HEK293 (cell line): Measurements from ENCODE around the gene GMIP.

Experiments used
- CTCF ChIA-PET: fragments of 350-600 bp; formaldehyde crosslinking; extraction: SDS; loops from one replicate; lab custom pipeline; 2021; ENCODE audit warnings: antibody characterized with exemption; lab: Yijun Ruan, JAX
- POLR2A ChIA-PET: fragments of 300-600 bp; formaldehyde crosslinking; extraction: SDS; loops from one replicate; lab custom pipeline; 2020; ENCODE audit warnings: antibody characterized with exemption, inconsistent platforms; lab: Yijun Ruan, JAX
- H3K27ac ChIP-seq: fragments of 200-500 bp; sonication (Bioruptor generic); 2 replicates; pipeline ENCODE4 v1.5.1; 2014; ENCODE audit warnings: low read depth, low read length, control low read depth, inconsistent platforms; ENCODE audit errors: extremely low read depth
- H3K36me3 ChIP-seq, 2 experiments: fragments of 200-500 bp in 1 of 2; sonication (Bioruptor generic) in 1 of 2; 1 replicate in 1 of 2; 2 replicates in 1 of 2; pipeline ENCODE4 v1.5.1; 2014 to 2017; ENCODE audit warnings: inconsistent platforms in 2 of 2, low read length in 2 of 2; ENCODE audit not compliant: control insufficient read depth in 2 of 2, insufficient read depth in 1 of 2
- H3K4me1 ChIP-seq: fragments of 200-500 bp; sonication (Bioruptor generic); 2 replicates; pipeline ENCODE4 v1.5.1; 2014; ENCODE audit warnings: mild to moderate bottlenecking, low read length, inconsistent platforms; ENCODE audit not compliant: control insufficient read depth, insufficient read depth
- H3K4me3 ChIP-seq: 2 replicates; pipeline ENCODE4 v1.5.1; 2011; ENCODE audit warnings: low read depth, mild to moderate bottlenecking, control low read depth, low read length, moderate library complexity
- H3K9me3 ChIP-seq: fragments of 200-500 bp; sonication (Bioruptor generic); 2 replicates; pipeline ENCODE4 v1.5.1; 2014; ENCODE audit warnings: low read depth, low read length, inconsistent platforms; ENCODE audit not compliant: control insufficient read depth, insufficient read depth
- HOXA7 ChIP-seq: sonication (generic); formaldehyde crosslinking; IDR thresholded peaks from 2 replicates; pipeline ENCODE4 v1.8.1; 2022; ENCODE audit warnings: missing genetic modification reagents, borderline replicate concordance
- HOXC10 ChIP-seq: sonication (generic); formaldehyde crosslinking; IDR thresholded peaks from 2 replicates; pipeline ENCODE4 v1.8.1; 2023; ENCODE audit warnings: mild to moderate bottlenecking, missing genetic modification reagents
- SCRT2 ChIP-seq: fragments of 450-650 bp; formaldehyde crosslinking; IDR thresholded peaks from 2 replicates; pipeline ENCODE4 v1.5.1; 2016; ENCODE audit warnings: missing biosample characterization, missing genetic modification characterization
- SP2 ChIP-seq: fragments of 450-650 bp; formaldehyde crosslinking; IDR thresholded peaks from 2 replicates; pipeline ENCODE4 v1.5.1; 2016; ENCODE audit warnings: missing biosample characterization, missing genetic modification characterization
- YY1 ChIP-seq: fragments of 450-650 bp; formaldehyde crosslinking; IDR thresholded peaks from 2 replicates; pipeline ENCODE4 v1.5.1; 2018; ENCODE audit warnings: missing biosample characterization, missing genetic modification characterization
- ZEB2 ChIP-seq: fragments of 450-650 bp; formaldehyde crosslinking; IDR thresholded peaks from 2 replicates; pipeline ENCODE4 v1.5.1; 2016; ENCODE audit warnings: missing biosample characterization, missing genetic modification characterization
- ZNF211 ChIP-seq: fragments of 450-650 bp; formaldehyde crosslinking; IDR thresholded peaks from 2 replicates; pipeline ENCODE4 v1.5.1; 2016; ENCODE audit warnings: low read depth, missing biosample characterization, missing genetic modification characterization
- ZNF24 ChIP-seq: fragments of 450-650 bp; formaldehyde crosslinking; IDR thresholded peaks from 2 replicates; pipeline ENCODE4 v1.5.1; 2016; ENCODE audit warnings: missing biosample characterization, missing genetic modification characterization
- ZNF341 ChIP-seq: fragments of 450-650 bp; formaldehyde crosslinking; IDR thresholded peaks from 2 replicates; pipeline ENCODE4; 2016; ENCODE audit warnings: low read depth, missing biosample characterization, missing genetic modification characterization
- ZNF404 ChIP-seq: fragments of 450-650 bp; formaldehyde crosslinking; IDR thresholded peaks from 2 replicates; pipeline ENCODE4 v1.5.1; 2017; ENCODE audit warnings: missing biosample characterization, missing genetic modification characterization
- ZNF514 ChIP-seq: fragments of 450-650 bp; formaldehyde crosslinking; IDR thresholded peaks from 2 replicates; pipeline ENCODE4 v1.5.1; 2016; ENCODE audit warnings: missing biosample characterization, missing genetic modification characterization
- ZNF571 ChIP-seq: fragments of 450-650 bp; formaldehyde crosslinking; IDR thresholded peaks from 2 replicates; pipeline ENCODE4 v1.5.0; 2017; ENCODE audit warnings: missing biosample characterization, missing genetic modification characterization
- ZNF664 ChIP-seq: fragments of 450-650 bp; formaldehyde crosslinking; IDR thresholded peaks from 2 replicates; pipeline ENCODE4 v1.5.1; 2016; ENCODE audit warnings: missing biosample characterization, missing genetic modification characterization
- ZNF837 ChIP-seq: fragments of 450-650 bp; formaldehyde crosslinking; IDR thresholded peaks from 2 replicates; pipeline ENCODE4 v1.5.1; 2016; ENCODE audit warnings: missing biosample characterization, missing genetic modification characterization
- TF ChIP-seq, protein P1 (sequence below): fragments of 450-650 bp; formaldehyde crosslinking; IDR thresholded peaks from 2 replicates; pipeline ENCODE4 v1.5.1; 2016; ENCODE audit warnings: missing biosample characterization, missing genetic modification characterization
- TF ChIP-seq, protein P2 (sequence below): fragments of 450-650 bp; formaldehyde crosslinking; IDR thresholded peaks from 2 replicates; pipeline ENCODE4 v1.5.1; 2016; ENCODE audit warnings: missing biosample characterization, missing genetic modification characterization
- TF ChIP-seq, protein P3 (sequence below): sonication (generic); formaldehyde crosslinking; IDR thresholded peaks from 2 replicates; pipeline ENCODE4 v1.8.1; 2022; ENCODE audit warnings: mild to moderate bottlenecking, moderate library complexity, missing genetic modification reagents
- TF ChIP-seq, protein P4 (sequence below): fragments of 450-650 bp; formaldehyde crosslinking; IDR thresholded peaks from 2 replicates; pipeline ENCODE4 v1.5.1; 2016; ENCODE audit warnings: missing biosample characterization, missing genetic modification characterization
- TF ChIP-seq, protein P5 (sequence below): fragments of 450-650 bp; formaldehyde crosslinking; conservative IDR thresholded peaks from 2 replicates; pipeline ENCODE4 v1.5.1; 2016; ENCODE audit warnings: low read depth, missing biosample characterization, missing genetic modification characterization

GMIP gene

DNA sequence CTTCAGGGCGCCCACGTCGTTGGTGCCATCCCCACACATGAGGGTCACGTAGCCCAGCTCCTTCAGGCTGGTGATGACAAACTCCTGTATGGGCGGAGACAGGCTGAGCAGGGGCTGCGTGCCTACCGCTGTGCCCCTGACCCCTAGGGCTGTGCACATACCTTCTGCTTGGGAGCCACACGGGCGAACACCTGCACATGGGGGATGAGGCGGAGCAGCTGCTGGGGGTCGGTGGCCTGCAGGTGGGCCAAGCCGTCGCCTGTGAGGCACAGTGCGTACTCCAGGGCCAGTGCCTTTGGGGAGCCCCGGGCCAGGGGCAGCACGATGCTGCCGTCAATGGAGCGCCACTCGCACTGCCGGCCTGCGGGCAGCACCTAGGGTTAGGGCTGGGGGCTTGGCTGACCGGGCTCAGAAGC, 6.1 kb upstream of the GMIP start:
- H3K4me1 ChIP-seq = no peaks in the 10 kb centered on the region
- H3K36me3 ChIP-seq = peaks cover 12 to 92% of the 10 kb centered on the region in 2 experiments
- no peak for TF ChIP-seq ZNF341 (tag by site-specific recombination)
- no peak for TF ChIP-seq ZNF24
- TF ChIP-seq SP2 = no peak
- TF ChIP-seq HOXA7 (CRISPR knock-in tag) = no peak
- no peak for TF ChIP-seq ZNF514 (tag by site-specific recombination)
- no peak for TF ChIP-seq ZNF404
- TF ChIP-seq, protein P1, sequence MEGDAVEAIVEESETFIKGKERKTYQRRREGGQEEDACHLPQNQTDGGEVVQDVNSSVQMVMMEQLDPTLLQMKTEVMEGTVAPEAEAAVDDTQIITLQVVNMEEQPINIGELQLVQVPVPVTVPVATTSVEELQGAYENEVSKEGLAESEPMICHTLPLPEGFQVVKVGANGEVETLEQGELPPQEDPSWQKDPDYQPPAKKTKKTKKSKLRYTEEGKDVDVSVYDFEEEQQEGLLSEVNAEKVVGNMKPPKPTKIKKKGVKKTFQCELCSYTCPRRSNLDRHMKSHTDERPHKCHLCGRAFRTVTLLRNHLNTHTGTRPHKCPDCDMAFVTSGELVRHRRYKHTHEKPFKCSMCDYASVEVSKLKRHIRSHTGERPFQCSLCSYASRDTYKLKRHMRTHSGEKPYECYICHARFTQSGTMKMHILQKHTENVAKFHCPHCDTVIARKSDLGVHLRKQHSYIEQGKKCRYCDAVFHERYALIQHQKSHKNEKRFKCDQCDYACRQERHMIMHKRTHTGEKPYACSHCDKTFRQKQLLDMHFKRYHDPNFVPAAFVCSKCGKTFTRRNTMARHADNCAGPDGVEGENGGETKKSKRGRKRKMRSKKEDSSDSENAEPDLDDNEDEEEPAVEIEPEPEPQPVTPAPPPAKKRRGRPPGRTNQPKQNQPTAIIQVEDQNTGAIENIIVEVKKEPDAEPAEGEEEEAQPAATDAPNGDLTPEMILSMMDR (tag by site-specific recombination) = no peak
- ChIA-PET POLR2A (no interaction called here), CTCF (no interaction called here)
- no peak overlapping the region for H3K27ac ChIP-seq
- H3K4me3 ChIP-seq = no peak overlapping the region
- H3K9me3 ChIP-seq = no peaks in the 10 kb centered on the region

DNA sequence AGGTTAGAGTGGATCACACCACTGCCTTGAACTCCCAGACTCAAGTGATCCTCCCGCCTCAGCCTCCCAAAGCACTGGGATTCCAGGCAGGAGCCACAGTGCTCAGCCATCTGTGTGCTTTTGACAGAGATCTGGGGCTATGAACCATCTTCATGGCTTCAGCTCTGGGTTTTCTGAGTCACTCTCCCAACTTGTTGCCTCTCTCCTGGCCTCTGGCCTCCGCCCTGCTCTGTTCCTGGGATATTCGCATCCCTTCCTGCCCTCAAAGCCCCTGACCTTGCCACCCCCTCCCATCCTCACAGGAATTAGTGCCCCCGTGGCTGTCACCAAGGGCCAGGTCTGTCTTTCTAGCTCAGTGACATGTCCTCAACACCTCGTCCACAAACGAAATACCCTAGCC, 5.7 kb upstream of the GMIP start:
- Histone ChIP-seq H3K9me3 (no peaks in the 10 kb centered on the region), H3K36me3 (peaks cover 12 to 91% of the 10 kb centered on the region in 2 experiments), H3K27ac (no peak overlapping the region), H3K4me1 (no peaks in the 10 kb centered on the region), H3K4me3 (no peak overlapping the region)
- ChIA-PET CTCF (interaction anchor here (1.8 kb wide), 1 partner anchor 13 kb away, joined by 4 read pairs; no protein-coding TSS in a partner anchor), POLR2A (no interaction called here)
- TF ChIP-seq HOXC10 (CRISPR knock-in tag) (no peak), ZNF837 (no peak), ZNF664 (tag by site-specific recombination) (no peak), SCRT2 (tag by site-specific recombination) (peak; percentile 76), ZEB2 (tag by site-specific recombination) (no peak)
- TF ChIP-seq, protein P2, sequence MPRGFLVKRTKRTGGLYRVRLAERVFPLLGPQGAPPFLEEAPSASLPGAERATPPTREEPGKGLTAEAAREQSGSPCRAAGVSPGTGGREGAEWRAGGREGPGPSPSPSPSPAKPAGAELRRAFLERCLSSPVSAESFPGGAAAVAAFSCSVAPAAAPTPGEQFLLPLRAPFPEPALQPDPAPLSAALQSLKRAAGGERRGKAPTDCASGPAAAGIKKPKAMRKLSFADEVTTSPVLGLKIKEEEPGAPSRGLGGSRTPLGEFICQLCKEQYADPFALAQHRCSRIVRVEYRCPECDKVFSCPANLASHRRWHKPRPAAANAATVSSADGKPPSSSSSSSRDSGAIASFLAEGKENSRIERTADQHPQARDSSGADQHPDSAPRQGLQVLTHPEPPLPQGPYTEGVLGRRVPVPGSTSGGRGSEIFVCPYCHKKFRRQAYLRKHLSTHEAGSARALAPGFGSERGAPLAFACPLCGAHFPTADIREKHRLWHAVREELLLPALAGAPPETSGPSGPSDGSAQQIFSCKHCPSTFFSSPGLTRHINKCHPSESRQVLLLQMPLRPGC = no peak

DNA sequence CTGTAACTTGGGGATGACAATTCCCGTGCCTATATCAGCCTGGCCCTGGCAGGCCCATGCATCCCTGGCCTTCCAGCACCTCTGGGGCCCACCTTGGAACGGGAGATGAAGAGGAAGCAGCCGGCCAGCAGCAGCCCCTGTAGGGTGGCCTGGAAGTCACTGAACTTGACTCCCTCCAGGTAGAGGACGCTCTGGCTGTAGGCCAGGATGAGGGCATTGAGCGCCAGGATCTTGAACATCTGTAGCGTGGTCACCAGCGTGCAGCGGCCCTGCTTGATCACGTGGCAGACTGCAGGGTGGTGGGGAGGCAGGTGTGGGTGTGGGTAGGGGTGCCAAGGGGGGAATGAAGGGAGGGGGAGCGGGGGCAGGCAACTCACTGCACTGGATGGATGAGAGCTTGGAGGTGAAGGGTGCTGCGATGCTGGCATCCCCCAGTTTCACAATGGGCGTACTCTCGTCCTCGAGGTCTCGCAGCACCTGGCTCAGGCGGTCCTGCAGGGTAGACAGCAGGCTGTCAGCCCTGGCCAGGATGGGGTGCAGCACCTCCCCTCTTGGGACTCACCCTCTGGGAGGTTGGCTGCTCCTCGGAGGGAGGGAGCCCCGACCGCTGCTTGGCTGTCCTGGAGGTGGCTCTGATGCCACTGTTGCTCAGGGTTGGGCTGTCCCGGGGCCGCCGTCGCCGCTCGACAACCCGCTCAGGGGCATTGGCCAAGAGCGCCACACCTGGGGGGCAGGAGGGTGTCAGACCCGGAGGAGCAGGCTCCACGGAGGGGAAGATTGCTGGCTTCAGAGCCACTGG, 3.8 kb upstream of the GMIP start:
- no peaks in the 10 kb centered on the region for H3K4me1 ChIP-seq
- no peak overlapping the region for H3K4me3 ChIP-seq
- H3K27ac ChIP-seq = no peak overlapping the region
- POLR2A ChIA-PET = no interaction called here
- H3K9me3 ChIP-seq = no peaks in the 10 kb centered on the region
- peaks cover 12 to 72% of the 10 kb centered on the region in 2 experiments for H3K36me3 ChIP-seq
- CTCF ChIA-PET = interaction anchor here (0.6 to 1.8 kb wide), 2 partner anchors 15 to 142 kb away, joined by 3 to 4 read pairs; no protein-coding TSS in a partner anchor
- no peak for TF ChIP-seq ZNF571 (tag by site-specific recombination)
- TF ChIP-seq, protein P3, sequence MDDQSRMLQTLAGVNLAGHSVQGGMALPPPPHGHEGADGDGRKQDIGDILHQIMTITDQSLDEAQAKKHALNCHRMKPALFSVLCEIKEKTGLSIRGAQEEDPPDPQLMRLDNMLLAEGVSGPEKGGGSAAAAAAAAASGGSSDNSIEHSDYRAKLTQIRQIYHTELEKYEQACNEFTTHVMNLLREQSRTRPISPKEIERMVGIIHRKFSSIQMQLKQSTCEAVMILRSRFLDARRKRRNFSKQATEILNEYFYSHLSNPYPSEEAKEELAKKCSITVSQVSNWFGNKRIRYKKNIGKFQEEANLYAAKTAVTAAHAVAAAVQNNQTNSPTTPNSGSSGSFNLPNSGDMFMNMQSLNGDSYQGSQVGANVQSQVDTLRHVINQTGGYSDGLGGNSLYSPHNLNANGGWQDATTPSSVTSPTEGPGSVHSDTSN (CRISPR knock-in tag) = no peak
- TF ChIP-seq, protein P4, sequence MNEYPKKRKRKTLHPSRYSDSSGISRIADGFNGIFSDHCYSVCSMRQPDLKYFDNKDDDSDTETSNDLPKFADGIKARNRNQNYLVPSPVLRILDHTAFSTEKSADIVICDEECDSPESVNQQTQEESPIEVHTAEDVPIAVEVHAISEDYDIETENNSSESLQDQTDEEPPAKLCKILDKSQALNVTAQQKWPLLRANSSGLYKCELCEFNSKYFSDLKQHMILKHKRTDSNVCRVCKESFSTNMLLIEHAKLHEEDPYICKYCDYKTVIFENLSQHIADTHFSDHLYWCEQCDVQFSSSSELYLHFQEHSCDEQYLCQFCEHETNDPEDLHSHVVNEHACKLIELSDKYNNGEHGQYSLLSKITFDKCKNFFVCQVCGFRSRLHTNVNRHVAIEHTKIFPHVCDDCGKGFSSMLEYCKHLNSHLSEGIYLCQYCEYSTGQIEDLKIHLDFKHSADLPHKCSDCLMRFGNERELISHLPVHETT = no peak
- no peak for TF ChIP-seq YY1
- TF ChIP-seq, protein P5, sequence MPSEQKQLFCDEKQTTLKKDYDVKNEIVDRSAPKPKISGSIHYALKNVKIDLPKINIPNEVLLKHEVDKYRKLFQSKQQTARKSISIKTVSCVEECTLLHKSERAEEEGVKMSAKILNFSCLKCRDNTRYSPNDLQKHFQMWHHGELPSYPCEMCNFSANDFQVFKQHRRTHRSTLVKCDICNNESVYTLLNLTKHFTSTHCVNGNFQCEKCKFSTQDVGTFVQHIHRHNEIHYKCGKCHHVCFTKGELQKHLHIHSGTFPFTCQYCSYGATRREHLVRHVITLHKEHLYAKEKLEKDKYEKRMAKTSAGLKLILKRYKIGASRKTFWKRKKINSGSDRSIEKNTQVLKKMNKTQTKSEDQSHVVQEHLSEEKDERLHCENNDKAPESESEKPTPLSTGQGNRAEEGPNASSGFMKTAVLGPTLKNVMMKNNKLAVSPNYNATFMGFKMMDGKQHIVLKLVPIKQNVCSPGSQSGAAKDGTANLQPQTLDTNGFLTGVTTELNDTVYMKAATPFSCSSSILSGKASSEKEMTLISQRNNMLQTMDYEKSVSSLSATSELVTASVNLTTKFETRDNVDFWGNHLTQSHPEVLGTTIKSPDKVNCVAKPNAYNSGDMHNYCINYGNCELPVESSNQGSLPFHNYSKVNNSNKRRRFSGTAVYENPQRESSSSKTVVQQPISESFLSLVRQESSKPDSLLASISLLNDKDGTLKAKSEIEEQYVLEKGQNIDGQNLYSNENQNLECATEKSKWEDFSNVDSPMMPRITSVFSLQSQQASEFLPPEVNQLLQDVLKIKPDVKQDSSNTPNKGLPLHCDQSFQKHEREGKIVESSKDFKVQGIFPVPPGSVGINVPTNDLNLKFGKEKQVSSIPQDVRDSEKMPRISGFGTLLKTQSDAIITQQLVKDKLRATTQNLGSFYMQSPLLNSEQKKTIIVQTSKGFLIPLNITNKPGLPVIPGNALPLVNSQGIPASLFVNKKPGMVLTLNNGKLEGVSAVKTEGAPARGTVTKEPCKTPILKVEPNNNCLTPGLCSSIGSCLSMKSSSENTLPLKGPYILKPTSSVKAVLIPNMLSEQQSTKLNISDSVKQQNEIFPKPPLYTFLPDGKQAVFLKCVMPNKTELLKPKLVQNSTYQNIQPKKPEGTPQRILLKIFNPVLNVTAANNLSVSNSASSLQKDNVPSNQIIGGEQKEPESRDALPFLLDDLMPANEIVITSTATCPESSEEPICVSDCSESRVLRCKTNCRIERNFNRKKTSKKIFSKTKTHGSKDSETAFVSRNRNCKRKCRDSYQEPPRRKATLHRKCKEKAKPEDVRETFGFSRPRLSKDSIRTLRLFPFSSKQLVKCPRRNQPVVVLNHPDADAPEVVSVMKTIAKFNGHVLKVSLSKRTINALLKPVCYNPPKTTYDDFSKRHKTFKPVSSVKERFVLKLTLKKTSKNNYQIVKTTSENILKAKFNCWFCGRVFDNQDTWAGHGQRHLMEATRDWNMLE = no peak
- no peak for TF ChIP-seq ZNF211
